ENCODE data around the gene CTNNA3. TPM values are rescaled to one million over a fixed set of nuclear protein-coding genes. Genes with fewer than 3 reads are reported as not detected.

The CTNNA3 gene
- total RNA-seq, 1 experiment from 2014 or later: 0.20 TPM

DNA sequence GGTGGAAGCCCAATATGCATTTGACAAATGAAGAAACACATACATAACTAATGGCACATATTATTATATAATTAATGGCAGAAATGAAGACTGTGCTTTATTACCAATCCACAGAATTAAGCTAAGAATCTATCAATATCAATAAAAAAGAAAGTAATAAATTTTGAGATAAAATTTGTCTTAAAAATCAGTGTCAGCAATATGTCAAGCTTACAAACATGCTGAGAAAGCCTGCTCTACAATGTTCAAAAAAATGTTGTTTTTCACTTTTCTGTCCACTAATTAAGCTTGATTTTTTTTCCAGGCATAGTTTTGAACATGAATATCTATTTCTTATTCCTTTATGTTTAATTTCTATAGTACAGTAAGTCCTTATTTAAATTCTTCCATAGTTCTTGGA is 1491.2 kb downstream of the CTNNA3 start:
- CTCF ChIA-PET: no interaction called here
- POLR2A ChIA-PET: no interaction called here
- no peaks in the 10 kb centered on the region for H3K9me3 Mint-ChIP-seq (ENCODE audit: unreplicated experiment)
- TF ChIP-seq, protein P1, sequence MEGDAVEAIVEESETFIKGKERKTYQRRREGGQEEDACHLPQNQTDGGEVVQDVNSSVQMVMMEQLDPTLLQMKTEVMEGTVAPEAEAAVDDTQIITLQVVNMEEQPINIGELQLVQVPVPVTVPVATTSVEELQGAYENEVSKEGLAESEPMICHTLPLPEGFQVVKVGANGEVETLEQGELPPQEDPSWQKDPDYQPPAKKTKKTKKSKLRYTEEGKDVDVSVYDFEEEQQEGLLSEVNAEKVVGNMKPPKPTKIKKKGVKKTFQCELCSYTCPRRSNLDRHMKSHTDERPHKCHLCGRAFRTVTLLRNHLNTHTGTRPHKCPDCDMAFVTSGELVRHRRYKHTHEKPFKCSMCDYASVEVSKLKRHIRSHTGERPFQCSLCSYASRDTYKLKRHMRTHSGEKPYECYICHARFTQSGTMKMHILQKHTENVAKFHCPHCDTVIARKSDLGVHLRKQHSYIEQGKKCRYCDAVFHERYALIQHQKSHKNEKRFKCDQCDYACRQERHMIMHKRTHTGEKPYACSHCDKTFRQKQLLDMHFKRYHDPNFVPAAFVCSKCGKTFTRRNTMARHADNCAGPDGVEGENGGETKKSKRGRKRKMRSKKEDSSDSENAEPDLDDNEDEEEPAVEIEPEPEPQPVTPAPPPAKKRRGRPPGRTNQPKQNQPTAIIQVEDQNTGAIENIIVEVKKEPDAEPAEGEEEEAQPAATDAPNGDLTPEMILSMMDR (IDR thresholded peaks at IDR 0.05; ENCODE audit: insufficient read depth in 1 of 2, low read depth in 1 of 2, low read length in 1 of 2, severe bottlenecking in 1 of 2, unreplicated experiment in 1 of 2): no peak
- no peaks in the 10 kb centered on the region for H3K27me3 Mint-ChIP-seq (ENCODE audit: insufficient read depth, unreplicated experiment)
- BruUV-seq (replicated peaks): no TSS peak
- intact Hi-C loops (cut with micrococcal nuclease; ENCODE audit: unreplicated experiment): no loop called here
- Histone ChIP-seq H3K4me1 (no peaks in the 10 kb centered on the region), H3K27me3 (replicated peaks; ENCODE audit: control insufficient read depth, insufficient read depth, low read length) (no peaks in the 10 kb centered on the region), H3K9me3 (no peaks in the 10 kb centered on the region; the same call in 1 of the 2 replicates), H3K4me3 (ENCODE audit: low read depth, low read length) (no peak overlapping the region), H3K36me3 (ENCODE audit: control insufficient read depth, insufficient read depth, low read length) (no peaks in the 10 kb centered on the region)
- H3K4me3 Mint-ChIP-seq (ENCODE audit: unreplicated experiment): no peak overlapping the region
- no peaks in the 10 kb centered on the region for H3K36me3 Mint-ChIP-seq (ENCODE audit: insufficient read depth, unreplicated experiment)
- H3K27ac Mint-ChIP-seq (ENCODE audit: unreplicated experiment): no peak overlapping the region
- peaks cover 6% of the 10 kb centered on the region for H3K4me1 Mint-ChIP-seq (ENCODE audit: low read depth, unreplicated experiment)
- no peak for DNase-seq

DNA sequence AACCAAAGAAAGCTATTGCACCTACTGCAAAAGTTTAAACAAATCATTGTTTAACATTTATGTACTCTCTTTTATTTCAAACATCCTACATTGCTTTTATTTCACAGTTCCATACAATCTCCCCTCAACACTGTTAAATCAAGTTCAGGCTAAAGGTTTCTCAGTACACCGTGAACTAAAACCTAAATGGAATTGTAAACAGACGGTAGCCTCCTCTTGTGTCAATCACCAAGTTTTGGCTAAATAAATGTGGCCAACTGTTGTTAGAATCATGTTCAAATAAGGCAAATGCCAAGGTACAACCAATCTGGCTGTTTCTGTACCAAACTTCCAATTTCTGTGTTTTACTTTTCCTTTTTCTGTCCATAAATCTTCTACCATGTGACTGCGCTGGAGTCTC is 1493.9 kb downstream of the CTNNA3 start:
- no peaks in the 10 kb centered on the region for H3K36me3 Mint-ChIP-seq (ENCODE audit: insufficient read depth, unreplicated experiment)
- POLR2A ChIA-PET: no interaction called here

DNA sequence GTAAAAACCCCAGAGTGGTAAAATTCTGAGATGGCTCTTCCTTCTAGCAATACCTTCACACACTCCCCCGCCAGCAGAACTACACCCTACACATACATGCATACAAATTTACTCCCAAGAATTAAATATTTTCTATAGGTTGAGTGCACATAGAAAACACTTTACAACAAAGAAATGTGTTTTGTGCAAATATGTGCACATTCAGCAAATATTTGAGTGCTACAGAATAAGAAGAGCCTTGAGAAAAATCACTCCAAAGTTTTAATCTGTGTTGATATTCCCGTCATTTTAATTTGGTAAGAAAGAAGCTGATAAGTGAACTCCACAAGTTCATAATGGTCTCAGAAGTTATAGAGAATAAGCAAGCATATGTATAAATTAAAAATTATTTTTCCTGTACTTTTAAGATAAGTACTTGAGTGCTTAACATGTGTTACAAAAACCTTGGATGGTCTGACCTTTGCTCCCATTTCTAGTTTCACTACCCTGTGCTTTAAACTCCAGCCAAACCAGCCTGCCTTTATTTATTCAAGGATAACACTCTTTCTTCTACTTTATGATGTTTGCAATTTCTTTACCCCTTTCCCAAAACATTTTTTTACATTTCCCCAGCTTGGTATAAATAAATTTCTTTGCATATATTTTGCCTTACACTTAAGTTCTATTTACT is 1503.7 kb downstream of the CTNNA3 start:
- TF ChIP-seq, protein P1 (IDR thresholded peaks at IDR 0.05; ENCODE audit: insufficient read depth in 1 of 2, low read depth in 1 of 2, low read length in 1 of 2, severe bottlenecking in 1 of 2, unreplicated experiment in 1 of 2): no peak

More for the DNA sequence above, 1493.9 kb downstream of the CTNNA3 start:
- Mint-ChIP-seq H3K4me3 (ENCODE audit: unreplicated experiment) (no peak overlapping the region), H3K9me3 (ENCODE audit: unreplicated experiment) (no peaks in the 10 kb centered on the region), H3K4me1 (ENCODE audit: low read depth, unreplicated experiment) (no peaks in the 10 kb centered on the region), H3K27me3 (ENCODE audit: insufficient read depth, unreplicated experiment) (no peaks in the 10 kb centered on the region), H3K27ac (ENCODE audit: unreplicated experiment) (no peak overlapping the region)
- no peak overlapping the region for H3K4me3 ChIP-seq (ENCODE audit: low read depth, low read length)
- intact Hi-C loops (cut with micrococcal nuclease; ENCODE audit: unreplicated experiment): no loop called here
- H3K36me3 ChIP-seq (ENCODE audit: control insufficient read depth, insufficient read depth, low read length): no peaks in the 10 kb centered on the region
- H3K9me3 ChIP-seq: no peaks in the 10 kb centered on the region; the same call in 1 of the 2 replicates
- DNase-seq: no peak
- no TSS peak for BruUV-seq (replicated peaks)
- no peaks in the 10 kb centered on the region for H3K27me3 ChIP-seq (replicated peaks; ENCODE audit: control insufficient read depth, insufficient read depth, low read length)
- no peaks in the 10 kb centered on the region for H3K4me1 ChIP-seq
- TF ChIP-seq, protein P1 (IDR thresholded peaks at IDR 0.05; ENCODE audit: insufficient read depth in 1 of 2, low read depth in 1 of 2, low read length in 1 of 2, severe bottlenecking in 1 of 2, unreplicated experiment in 1 of 2): no peak
- CTCF ChIA-PET: no interaction called here

More for the DNA sequence above, 1503.7 kb downstream of the CTNNA3 start:
- Mint-ChIP-seq H3K4me1 (ENCODE audit: low read depth, unreplicated experiment) (peaks cover 34% of the 10 kb centered on the region), H3K36me3 (ENCODE audit: insufficient read depth, unreplicated experiment) (no peaks in the 10 kb centered on the region), H3K9me3 (ENCODE audit: unreplicated experiment) (peaks cover 10% of the 10 kb centered on the region), H3K4me3 (ENCODE audit: unreplicated experiment) (no peak overlapping the region), H3K27ac (ENCODE audit: unreplicated experiment) (no peak overlapping the region), H3K27me3 (ENCODE audit: insufficient read depth, unreplicated experiment) (no peaks in the 10 kb centered on the region)
- ChIA-PET CTCF (interaction anchor here (1.2 kb wide), 1 partner anchor 12 kb away, joined by 3 read pairs; no protein-coding TSS in a partner anchor), POLR2A (no interaction called here)
- Histone ChIP-seq H3K36me3 (ENCODE audit: control insufficient read depth, insufficient read depth, low read length) (no peaks in the 10 kb centered on the region), H3K27me3 (replicated peaks; ENCODE audit: control insufficient read depth, insufficient read depth, low read length) (no peaks in the 10 kb centered on the region), H3K9me3 (no peaks in the 10 kb centered on the region), H3K4me1 (peaks cover 20% of the 10 kb centered on the region), H3K4me3 (ENCODE audit: low read depth, low read length) (no peak overlapping the region)
- DNase-seq: no peak
- intact Hi-C loops (cut with micrococcal nuclease; ENCODE audit: unreplicated experiment): no loop called here
- BruUV-seq (replicated peaks): no TSS peak

Measured in Caco-2 (cell line).